Activated CD4-positive, alpha-beta T cell treated with anti-CD3 and anti-CD28 coated beads for 24 hours (primary cell): ENCODE measurements around the gene TPSB2.

Experiments used
- DNase-seq, 2 donors: peaks; one replicate each; pipeline ENCODE4 v3.0.0-alpha.2; 2020; ENCODE audit warnings: low read depth in 2 of 2

TPSB2 gene

GRCh38 chr16:1182950-1183907 lies 46.8 kb downstream of the TPSB2 start:
- DNase-seq, result no peak

DNA sequence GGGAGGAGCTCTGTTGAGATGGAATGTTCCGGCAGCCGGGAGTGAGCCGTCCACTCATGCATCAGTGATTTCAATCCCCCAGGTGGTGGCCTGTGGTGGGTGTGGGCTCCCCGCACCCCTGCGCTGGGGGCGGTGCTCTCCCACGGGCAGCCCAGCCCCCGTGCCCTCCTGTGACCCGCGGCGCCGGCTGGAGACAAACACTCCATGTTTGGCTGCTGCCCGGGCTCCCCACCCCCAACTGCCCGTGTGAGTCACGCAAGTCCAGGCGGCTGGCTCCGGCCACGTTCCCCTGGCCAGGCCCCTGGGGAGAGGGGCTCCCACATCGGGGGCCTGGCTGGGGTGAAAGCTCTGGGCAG lies 47.7 kb downstream of the TPSB2 start:
- no peak for DNase-seq

- DNase-seq, result no peak
These were observed 48.3 kb downstream of the TPSB2 start for GRCh38 chr16:1181404-1182315.

DNA sequence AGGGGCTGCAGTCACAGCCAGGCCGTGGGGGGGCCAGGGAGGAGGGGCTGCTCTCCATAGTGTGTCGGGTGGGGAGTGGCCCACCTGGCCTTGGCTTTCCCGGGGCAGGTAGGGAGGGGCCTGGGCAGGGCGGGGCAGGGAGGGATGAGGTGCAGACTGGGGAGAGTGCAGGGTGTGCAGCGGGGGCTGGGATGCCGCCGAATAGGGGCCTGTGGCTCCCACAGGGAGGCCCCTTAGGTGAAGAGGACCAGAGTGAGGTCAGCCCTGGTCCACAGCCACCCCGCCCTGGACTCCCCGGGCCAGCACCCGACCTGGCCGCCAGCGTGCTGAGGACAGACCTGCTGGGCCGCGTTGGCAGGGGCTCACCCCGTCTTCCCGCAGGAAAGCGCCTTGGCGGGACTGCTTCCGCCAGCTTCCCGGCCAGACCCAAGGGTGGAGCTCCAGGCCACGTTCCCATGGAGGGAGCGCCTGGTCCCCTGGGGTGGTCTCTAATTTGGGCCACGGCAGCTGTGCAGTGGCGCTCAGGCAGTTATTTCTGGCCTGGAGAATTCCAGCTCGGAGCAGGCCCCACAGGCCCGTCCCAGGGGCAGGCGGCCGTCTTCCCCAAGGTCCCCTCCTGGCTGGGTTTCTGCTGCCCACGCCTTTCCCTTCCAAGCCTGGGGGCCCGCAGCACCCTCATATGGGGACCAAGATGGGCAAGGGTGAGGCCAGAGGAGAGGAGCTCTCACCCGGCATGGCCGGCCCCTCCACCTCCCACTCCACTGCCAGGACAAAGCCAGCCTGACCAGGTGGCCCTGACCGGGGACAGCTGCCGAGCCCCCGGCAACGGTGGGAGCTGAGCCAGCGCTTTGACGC lies 49.2 kb downstream of the TPSB2 start:
- DNase-seq, result no peak
